AG09309 (cell line): Measurements from ENCODE around the gene PSMA5.

Source experiments
- DNase-seq: peaks from one replicate; pipeline ENCODE4 v3.0.0-alpha.2; 2010; ENCODE audit warnings: low read depth
- H3K4me3 ChIP-seq: 2 replicates; pipeline ENCODE4 v1.5.1; 2011; ENCODE audit warnings: mild to moderate bottlenecking, low read depth, low read length, moderate library complexity; ENCODE audit not compliant: control insufficient read depth
- CTCF ChIP-seq: IDR thresholded peaks from 2 replicates; pipeline ENCODE4 v1.5.1; 2011; ENCODE audit warnings: mild to moderate bottlenecking, low read depth, low read length, inconsistent platforms; ENCODE audit not compliant: insufficient read depth, control insufficient read depth; ENCODE audit errors: missing control alignments

PSMA5 gene

GRCh38 chr1:109350182-109350581 lies 76.1 kb downstream of the PSMA5 start:
- no peak for TF ChIP-seq CTCF
- no peak overlapping the region for H3K4me3 ChIP-seq
- no peak for DNase-seq
